ENCODE results near the gene PAPOLB. TPM values are rescaled to one million over a fixed set of nuclear protein-coding genes. Genes with fewer than 3 reads are reported as not detected.

PAPOLB gene
- total RNA-seq, 4 donors from 2014 or later, result 0.11 to 0.30 TPM; not detected in 2

- Histone ChIP-seq H3K27ac (no peak overlapping the region), H3K4me1 (peaks cover 3% of the 10 kb centered on the region), H3K36me3 (no peaks in the 10 kb centered on the region), H3K27me3 (peaks cover 11% of the 10 kb centered on the region), H3K4me3 (no peak overlapping the region), H3K9me3 (no peaks in the 10 kb centered on the region)
- no peak for DNase-seq (ENCODE audit: low spot score in 2 of 2)
- 54% methylated on average over 5 of the region's 5 CpGs for WGBS
- no peak for TF ChIP-seq CTCF (IDR thresholded peaks at IDR 0.05)
- no peak for TF ChIP-seq EP300 (IDR thresholded peaks at IDR 0.05)
- no peak for TF ChIP-seq POLR2AphosphoS5 (IDR thresholded peaks at IDR 0.05)
- no peak for TF ChIP-seq POLR2A (IDR thresholded peaks at IDR 0.05)
Observed at GRCh38 chr7:4808026-4808425, 53.8 kb downstream of the PAPOLB start.

Other genes with a start within 250 kb of the PAPOLB start
- gene FOXK1, start 179.7 kb downstream of the PAPOLB start, total RNA-seq, result 10 to 100 TPM; 37.5 to 68.5 (median 46.6) TPM
- 10 to 100 TPM; 26.2 to 81.2 (median 52.2) TPM for gene AP5Z1, start 86.4 kb downstream of the PAPOLB start, total RNA-seq
- 1 to 10 TPM; 2.1 to 6.8 (median 3.6) TPM for gene RADIL, start 21.7 kb upstream of the PAPOLB start, total RNA-seq
- gene MMD2, start 97.2 kb upstream of the PAPOLB start, total RNA-seq, result not detected
- gene RBAK, start 183.8 kb upstream of the PAPOLB start, total RNA-seq, result 10 to 100 TPM in 2 of 4 donors, 1 to 10 TPM in 2; 6.4 to 15.0 (median 9.6) TPM

All from suprapubic skin (tissue), 4 donors.